LNCAP (cell line): ENCODE data around the gene NUCB2.

Experiments used
- CTCF ChIP-seq: fragments of 450-650 bp; IDR thresholded peaks from 2 replicates; pipeline ENCODE4 v1.5.1; 2017; ENCODE audit warnings: mild to moderate bottlenecking

NUCB2 gene

GRCh38 chr11:17296852-17297559 lies 20.5 kb downstream of the NUCB2 start:
- no peak for TF ChIP-seq CTCF

GRCh38 chr11:17298302-17298701 lies 21.8 kb downstream of the NUCB2 start:
- no peak for TF ChIP-seq CTCF

GRCh38 chr11:17300372-17300771 lies 23.8 kb downstream of the NUCB2 start:
- TF ChIP-seq CTCF: no peak

GRCh38 chr11:17313349-17314231 lies 37.1 kb downstream of the NUCB2 start:
- TF ChIP-seq CTCF: no peak

- TF ChIP-seq CTCF: no peak
Observed at GRCh38 chr11:17314232-17314547, 37.7 kb downstream of the NUCB2 start.

GRCh38 chr11:17314904-17315426 lies 38.4 kb downstream of the NUCB2 start:
- TF ChIP-seq CTCF: no peak

GRCh38 chr11:17328871-17329494 lies 52.4 kb downstream of the NUCB2 start:
- TF ChIP-seq CTCF: no peak
